Measurements from ENCODE around the gene CES5A. TPM values are rescaled to one million over a fixed set of nuclear protein-coding genes. Genes with fewer than 3 reads are reported as not detected.
"Not testable (repeated sequence)": the region's sequence is repeated elsewhere in the genome, so short reads cannot be mapped to it uniquely, and the experiment has no call there.

The CES5A gene
- total and polyA plus RNA-seq, 2 donors (not counting 1 experiment from before 2014, with no cell fraction given): not detected

DNA sequence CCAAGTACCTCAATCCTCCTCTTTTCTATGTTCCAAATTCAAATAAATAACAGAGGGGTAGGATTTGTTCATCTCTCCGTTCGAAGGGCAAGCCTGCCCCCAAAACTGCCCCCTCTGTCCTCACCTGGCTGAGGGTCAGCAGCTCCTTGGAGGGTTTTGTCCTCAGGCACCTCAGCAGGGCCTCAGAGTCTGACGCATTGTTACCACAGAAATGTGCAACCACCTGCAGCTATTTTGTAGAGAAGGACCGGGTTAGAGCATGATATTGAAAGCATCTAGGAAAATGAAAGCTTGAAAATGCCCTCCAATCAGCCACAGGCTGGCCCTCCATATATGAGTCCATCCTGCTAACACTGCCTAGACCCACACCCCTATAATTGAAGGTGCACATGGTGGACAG lies 13.9 kb downstream of the CES5A start:
- no CpG with 5 or more reads among the region's 4 CpGs for WGBS (ENCODE audit: insufficient coverage)

GRCh38 chr16:55857650-55858049 lies 17.5 kb downstream of the CES5A start:
- CTCF ChIA-PET; H3K36me3 ChIP-seq (replicated peaks in 1 of 2; ENCODE audit: control extremely low read depth in 1 of 2, control insufficient read depth in 1 of 2, extremely low read depth in 1 of 2, insufficient read depth in 2 of 2, low read length in 1 of 2); H3K27ac ChIP-seq (ENCODE audit: low read length in 2 of 2); H3K4me1 Mint-ChIP-seq; H3K4me2 ChIP-seq (replicated peaks; ENCODE audit: low read depth, low read length, poor library complexity, severe bottlenecking); H3K79me2 ChIP-seq (ENCODE audit: control insufficient read depth, insufficient read depth, low read length); H3K9me3 ChIP-seq (ENCODE audit: control extremely low read depth in 1 of 3, control insufficient read depth in 2 of 3, insufficient read depth in 1 of 3, low read length in 2 of 3); POLR2A ChIA-PET; H3K4me3 Mint-ChIP-seq; intact Hi-C loops (cut with micrococcal nuclease); ATAC-seq (ENCODE audit: low read depth); H4K20me1 ChIP-seq (ENCODE audit: control insufficient read depth, insufficient read depth, low read length, poor library complexity, severe bottlenecking); H3K4me1 ChIP-seq (ENCODE audit: control insufficient read depth in 2 of 2, insufficient read depth in 2 of 2, low read length in 2 of 2); H3K27me3 ChIP-seq (replicated peaks in 1 of 4; ENCODE audit: control extremely low read depth in 1 of 4, control insufficient read depth in 3 of 4, insufficient read depth in 4 of 4, low read length in 3 of 4); H3K9ac ChIP-seq (ENCODE audit: low read length); H3K27ac Mint-ChIP-seq; H2AFZ ChIP-seq (ENCODE audit: insufficient read depth, low read depth, low read length, poor library complexity, severe bottlenecking); H3K4me3 ChIP-seq (ENCODE audit: control extremely low read depth in 1 of 5, extremely low read depth in 1 of 5, insufficient read depth in 1 of 5, low read depth in 2 of 5, low read length in 4 of 5); H3K9me3 Mint-ChIP-seq (ENCODE audit: insufficient read depth); DNase-seq: not testable (repeated sequence)
- no CpG with 5 or more reads among the region's 1 CpG for WGBS (ENCODE audit: insufficient coverage)
- H3K27me3 Mint-ChIP-seq: peaks cover 19% of the 10 kb centered on the region

More for the DNA sequence above, 13.9 kb downstream of the CES5A start:
- H3K4me3 Mint-ChIP-seq: no peak overlapping the region
- Histone ChIP-seq H3K36me3 (replicated peaks in 1 of 2; ENCODE audit: control extremely low read depth in 1 of 2, control insufficient read depth in 1 of 2, extremely low read depth in 1 of 2, insufficient read depth in 2 of 2, low read length in 1 of 2) (no peaks in the 10 kb centered on the region), H3K27ac (ENCODE audit: low read length in 2 of 2) (no peak overlapping the region), H3K9ac (ENCODE audit: low read length) (no peak overlapping the region), H3K9me3 (ENCODE audit: control extremely low read depth in 1 of 3, control insufficient read depth in 2 of 3, insufficient read depth in 1 of 3, low read length in 2 of 3) (no peaks in the 10 kb centered on the region), H3K27me3 (replicated peaks in 1 of 4; ENCODE audit: control extremely low read depth in 1 of 4, control insufficient read depth in 3 of 4, insufficient read depth in 4 of 4, low read length in 3 of 4) (no peaks in the 10 kb centered on the region), H4K20me1 (ENCODE audit: control insufficient read depth, insufficient read depth, low read length, poor library complexity, severe bottlenecking) (no peaks in the 10 kb centered on the region), H3K4me2 (replicated peaks; ENCODE audit: low read depth, low read length, poor library complexity, severe bottlenecking) (no peak overlapping the region), H3K79me2 (ENCODE audit: control insufficient read depth, insufficient read depth, low read length) (no peaks in the 10 kb centered on the region), H3K4me1 (ENCODE audit: control insufficient read depth in 2 of 2, insufficient read depth in 2 of 2, low read length in 2 of 2) (no peaks in the 10 kb centered on the region), H3K4me3 (ENCODE audit: control extremely low read depth in 1 of 5, extremely low read depth in 1 of 5, insufficient read depth in 1 of 5, low read depth in 2 of 5, low read length in 4 of 5) (no peak overlapping the region), H2AFZ (ENCODE audit: insufficient read depth, low read depth, low read length, poor library complexity, severe bottlenecking) (no peak overlapping the region)
- CTCF ChIA-PET: interaction anchor here (1.2 kb wide), 1 partner anchor 19 kb away, joined by 4 read pairs; no protein-coding TSS in a partner anchor
- POLR2A ChIA-PET: no interaction called here
- peaks cover 16% of the 10 kb centered on the region for H3K27me3 Mint-ChIP-seq
- H3K9me3 Mint-ChIP-seq (ENCODE audit: insufficient read depth): no peaks in the 10 kb centered on the region
- no peak overlapping the region for H3K27ac Mint-ChIP-seq
- no peak for ATAC-seq (ENCODE audit: low read depth)
- no peaks in the 10 kb centered on the region for H3K4me1 Mint-ChIP-seq
- TF ChIP-seq CTCF (IDR thresholded peaks at IDR 0.05) (no peak), EZH2 (IDR thresholded peaks at IDR 0.05; ENCODE audit: borderline replicate concordance, insufficient read depth, low read depth, low read length, poor library complexity, severe bottlenecking) (no peak)
- intact Hi-C loops (cut with micrococcal nuclease): no loop called here
- DNase-seq: no peak

Measured in B cell (primary cell).